Airway epithelial cell (primary cell): Measurements from ENCODE around the gene TFDP2. TPM values are rescaled to one million over a fixed set of nuclear protein-coding genes. Genes with fewer than 3 reads are reported as not detected.

Experiments
- total RNA-seq: library from RNA; depleted of rRNA; stranded (reverse); fragments of >200 nt; gene quantifications from 2 replicates; pipeline ENCODE4 v1.2.3, GENCODE V29; 2015

The TFDP2 gene, protein sequence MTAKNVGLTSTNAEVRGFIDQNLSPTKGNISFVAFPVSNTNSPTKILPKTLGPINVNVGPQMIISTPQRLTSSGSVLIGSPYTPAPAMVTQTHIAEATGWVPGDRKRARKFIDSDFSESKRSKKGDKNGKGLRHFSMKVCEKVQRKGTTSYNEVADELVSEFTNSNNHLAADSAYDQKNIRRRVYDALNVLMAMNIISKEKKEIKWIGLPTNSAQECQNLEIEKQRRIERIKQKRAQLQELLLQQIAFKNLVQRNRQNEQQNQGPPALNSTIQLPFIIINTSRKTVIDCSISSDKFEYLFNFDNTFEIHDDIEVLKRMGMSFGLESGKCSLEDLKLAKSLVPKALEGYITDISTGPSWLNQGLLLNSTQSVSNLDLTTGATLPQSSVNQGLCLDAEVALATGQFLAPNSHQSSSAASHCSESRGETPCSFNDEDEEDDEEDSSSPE
- 52.3 and 91.3 TPM in 2 replicates for total RNA-seq

DNA sequence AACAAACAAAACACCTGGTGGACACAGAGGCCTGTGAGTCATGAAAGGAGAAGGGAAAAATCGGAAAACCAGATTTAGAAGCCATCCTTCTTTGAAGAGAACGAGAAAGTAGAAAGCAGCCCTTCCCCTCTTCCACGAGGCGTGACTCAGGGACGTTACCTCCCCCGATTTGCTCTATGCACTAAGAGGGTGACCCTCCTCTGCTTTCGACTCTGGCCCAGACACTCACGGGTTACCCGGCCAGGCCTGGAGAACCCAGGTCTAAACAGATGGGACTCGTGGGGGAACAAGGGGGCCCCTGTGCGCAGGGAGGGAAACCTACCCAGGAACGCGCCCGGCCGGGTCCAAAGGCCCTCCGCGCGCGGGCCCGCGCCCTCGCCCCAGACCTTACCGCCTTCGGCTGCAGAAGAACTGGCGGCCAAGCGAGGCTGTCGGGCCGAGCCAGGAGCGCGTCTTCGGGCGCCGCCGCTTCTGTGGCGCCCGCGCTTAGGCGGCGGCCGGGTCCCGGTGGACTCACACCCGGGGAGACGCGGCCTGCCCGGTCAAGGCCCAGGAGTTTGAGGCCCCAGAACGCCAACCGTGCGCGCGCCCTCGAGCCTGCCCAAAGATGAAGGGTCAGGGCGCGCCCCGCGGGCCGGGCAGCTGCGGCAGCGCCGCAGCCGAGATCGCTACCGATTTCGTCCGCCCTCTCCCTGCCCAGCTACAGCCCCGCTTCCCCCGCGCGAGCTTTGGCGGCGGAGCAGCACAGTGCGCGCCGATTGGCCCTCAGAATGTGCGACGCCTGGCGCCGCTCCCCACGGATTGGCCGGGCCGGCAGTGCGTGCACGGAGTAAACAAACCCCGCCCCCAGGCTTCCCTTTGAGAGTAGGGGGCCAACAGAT is at the start of gene TFDP2:
Gene TFDP2, minus strand, starts transcription at position 753 of the 881 bp plus-strand sequence. CDS start 47,795 bp downstream, outside the sequence.

Other genes starting within 250 kb of the TFDP2 start
- 4.9 and 17.9 TPM in 2 replicates for gene GK5, start 76.0 kb upstream of the TFDP2 start, total RNA-seq